HepG2 (cell line): ENCODE results near the gene RPL32. TPM values are rescaled to one million over a fixed set of nuclear protein-coding genes. Genes with fewer than 3 reads are reported as not detected.

ENCODE experiments used
- ATAC-seq: fragments of 200-7000 bp; cut with Tn5 transposase; 3 replicates; pipeline ENCODE4 v1.9.1; 2020; ENCODE audit warnings: mild to moderate bottlenecking, moderate library complexity
- BruUV-seq: library from RNA; stranded (reverse); fragments of 400-500 nt; replicated peaks from 2 replicates; lab custom pipeline; 2021; lab: Mats Ljungman, UMichigan
- CTCF ChIA-PET: fragments of 300-600 bp; formaldehyde crosslinking; extraction: SDS; loops from one replicate; lab custom pipeline; 2021; ENCODE audit warnings: low total read pairs, inconsistent platforms, low intra/inter-chr PET ratio; lab: Yijun Ruan, JAX
- POLR2A ChIA-PET: fragments of 350-600 bp; sonication (Branson Sonifier 250); formaldehyde crosslinking; loops from one replicate; lab custom pipeline; 2020; ENCODE audit warnings: antibody characterized with exemption, inconsistent platforms; lab: Yijun Ruan, JAX
- DNase-seq: peaks from one replicate; pipeline ENCODE4 v3.0.0-alpha.2; 2015; ENCODE audit warnings: low spot score
- FAIRE-seq: peaks from 3 replicates; lab custom pipeline; 2011; peaks lifted over from hg19 to GRCh38; lab: Jason Lieb, UNC
- H2AFZ ChIP-seq: one replicate; pipeline ENCODE4 v1.6.1; 2011; ENCODE audit warnings: low read length, inconsistent platforms
- H3K27ac ChIP-seq: fragments of 300-600 bp; 3 replicates; pipeline ENCODE4 v1.8.0; 2011; ENCODE audit warnings: mixed run types, mild to moderate bottlenecking, mixed read lengths, low read length, inconsistent platforms; ENCODE audit not compliant: insufficient read depth; ENCODE audit errors: extremely low read length
- H3K27me3 ChIP-seq, 2 experiments: fragments of 200-600 bp in 1 of 2; 2 replicates in 1 of 2; 3 replicates in 1 of 2; pipeline versions ENCODE4 v1.6.0 to v1.8.0; 2011; ENCODE audit warnings: low read length in 2 of 2, mild to moderate bottlenecking in 2 of 2, moderate library complexity in 2 of 2, inconsistent platforms in 1 of 2; ENCODE audit not compliant: insufficient read depth in 2 of 2, control insufficient read depth in 1 of 2
- H3K36me3 ChIP-seq, 2 experiments: fragments of 200-600 bp in 1 of 2; replicated peaks in 1 of 2; 2 replicates in 1 of 2; 3 replicates in 1 of 2; pipeline versions ENCODE4 v1.5.1 to v1.8.0; 2011; ENCODE audit warnings: low read length in 2 of 2, inconsistent platforms in 1 of 2; ENCODE audit not compliant: insufficient read depth in 2 of 2, control insufficient read depth in 1 of 2
- H3K4me1 ChIP-seq: 2 replicates; pipeline ENCODE4 v1.5.1; 2012; ENCODE audit warnings: low read length, inconsistent platforms; ENCODE audit not compliant: insufficient read depth
- H3K4me2 ChIP-seq: 2 replicates; pipeline ENCODE4 v1.6.0; 2011; ENCODE audit warnings: low read depth, low read length, inconsistent platforms
- H3K4me3 ChIP-seq, 3 experiments: fragments of 200-600 bp in 1 of 3; sonication (generic), shearing (Covaris generic) in 1 of 3; replicated peaks in 1 of 3; 2 replicates each; pipeline ENCODE4 v1.5.1; 2011 to 2016; ENCODE audit warnings: low read length in 3 of 3, inconsistent platforms in 2 of 3, low read depth in 2 of 3, mild to moderate bottlenecking in 2 of 3, control low read depth in 1 of 3, mixed read lengths in 1 of 3; ENCODE audit not compliant: insufficient read depth in 1 of 3
- H3K79me2 ChIP-seq: one replicate; pipeline ENCODE4 v1.6.1; 2011; ENCODE audit warnings: low read length, inconsistent platforms; ENCODE audit not compliant: insufficient read depth
- H3K9ac ChIP-seq: 2 replicates; pipeline ENCODE4 v1.6.0; 2011; ENCODE audit warnings: mild to moderate bottlenecking, low read depth, low read length, inconsistent platforms; ENCODE audit not compliant: insufficient read depth
- H3K9me3 ChIP-seq: 2 replicates; pipeline ENCODE4 v1.5.1; 2012; ENCODE audit warnings: mild to moderate bottlenecking, low read length
- H4K20me1 ChIP-seq: 2 replicates; pipeline ENCODE4 v1.6.0; 2011; ENCODE audit warnings: inconsistent platforms, mild to moderate bottlenecking, low read length, moderate library complexity; ENCODE audit not compliant: insufficient read depth
- MAFF ChIP-seq: IDR thresholded peaks from 2 replicates; pipeline ENCODE4 v1.6.1; 2011; ENCODE audit warnings: low read depth, low read length, improper control_type of control experiment
- MAFK ChIP-seq, 2 experiments: IDR thresholded peaks in 1 of 2; conservative IDR thresholded peaks in 1 of 2; 2 replicates each; pipeline ENCODE4 v1.6.1; 2011; ENCODE audit warnings: improper control_type of control experiment in 2 of 2, low read length in 2 of 2
- SMC3 ChIP-seq: IDR thresholded peaks from 2 replicates; pipeline ENCODE4 v1.6.1; 2011; ENCODE audit warnings: low read length, improper control_type of control experiment
- STAG1 ChIP-seq: sonication (generic); formaldehyde crosslinking; IDR thresholded peaks from 2 replicates; pipeline ENCODE4 v1.4.0; 2020; ENCODE audit warnings: missing genetic modification reagents
- ZFP36L2 ChIP-seq: sonication (generic); formaldehyde crosslinking; IDR thresholded peaks from 2 replicates; pipeline ENCODE4 v1.4.0; 2020; ENCODE audit warnings: missing genetic modification reagents
- ZNF432 ChIP-seq: sonication (generic); formaldehyde crosslinking; IDR thresholded peaks from 2 replicates; pipeline ENCODE4 v1.5.0; 2020; ENCODE audit warnings: missing genetic modification reagents, mild to moderate bottlenecking, borderline replicate concordance
- ZNF850 ChIP-seq: sonication (generic); formaldehyde crosslinking; conservative IDR thresholded peaks from 2 replicates; pipeline ENCODE4 v1.9.0; 2021; ENCODE audit warnings: mild to moderate bottlenecking, missing genetic modification reagents
- ZSCAN12 ChIP-seq: sonication (generic); formaldehyde crosslinking; IDR thresholded peaks from 2 replicates; pipeline ENCODE4 v1.9.0; 2021; ENCODE audit warnings: mild to moderate bottlenecking, missing genetic modification reagents
- WGBS: methylation state at CpG from one replicate; pipeline ENCODE4 v1.1.6; 2017; ENCODE audit warnings: low lambda C conversion rate; 5-methylcytosine and 5-hydroxymethylcytosine counted together
- in situ Hi-C: cut with HindIII; loops from 2 replicates; pipeline ENCODE4 v1.10.0; 2017; ENCODE audit warnings: low pct_unique_long_range_greater_than_20kb; ENCODE audit not compliant: extremely low pct_ligation_motif_present
- intact Hi-C: fragments of 100-400 bp; cut with micrococcal nuclease; formaldehyde crosslinking; loops from one replicate; pipeline ENCODE4 v1.10.0; 2022; ENCODE audit not compliant: unreplicated experiment
- polyA plus RNA-seq, 8 experiments: library from polyadenylated mRNA; depleted of rRNA in 3 of 8; stranded (reverse) in 7 of 8; unstranded in 1 of 8; fragments of >200 nt; fragmentation: Illumina TruSeq in 4 of 8; extraction: Trizol in 4 of 8; gene quantifications; 2 replicates each; pipeline versions ENCODE4 v1.2.1 to v1.2.3, GENCODE V29; 2011 to 2016; ENCODE audit warnings: low read depth in 4 of 8, missing spikeins in 1 of 8, mixed read lengths in 1 of 8; ENCODE audit not compliant: insufficient read depth in 1 of 8
- total RNA-seq, 5 experiments: library from RNA; depleted of rRNA; stranded (reverse); fragments of >200 nt; fragmentation: Illumina TruSeq; extraction: Trizol; gene quantifications; 2 replicates each; pipeline ENCODE4 v1.2.3, GENCODE V29; 2016; ENCODE audit warnings: low read depth in 1 of 5
- TF ChIP-seq, protein P1 (sequence below): sonication (generic); formaldehyde crosslinking; IDR thresholded peaks from 2 replicates; pipeline ENCODE4 v1.5.0; 2020; ENCODE audit warnings: mild to moderate bottlenecking, low read depth, missing genetic modification reagents, borderline replicate concordance
- TF ChIP-seq, protein P2 (sequence below): sonication (generic); formaldehyde crosslinking; IDR thresholded peaks from 2 replicates; pipeline ENCODE4 v1.5.0; 2020; ENCODE audit warnings: missing genetic modification reagents
- TF ChIP-seq, protein P3 (sequence below): sonication (generic); formaldehyde crosslinking; IDR thresholded peaks from 2 replicates; pipeline ENCODE4 v1.4.0; 2020; ENCODE audit warnings: mild to moderate bottlenecking, missing genetic modification reagents
- TF ChIP-seq, protein P4 (sequence below): sonication (generic); formaldehyde crosslinking; IDR thresholded peaks from 2 replicates; pipeline ENCODE4 v1.5.0; 2020; ENCODE audit warnings: mild to moderate bottlenecking, missing genetic modification reagents
- TF ChIP-seq, protein P5 (sequence below): sonication (generic); formaldehyde crosslinking; IDR thresholded peaks from 2 replicates; pipeline ENCODE4 v1.4.0; 2020; ENCODE audit warnings: missing genetic modification reagents, mild to moderate bottlenecking, borderline replicate concordance

The RPL32 gene
- total and polyA plus RNA-seq, 2 of the 13 experiments (the other 11 are each of a cell fraction or from before 2014, with no cell fraction given): 1,781 to 2,401 TPM

DNA sequence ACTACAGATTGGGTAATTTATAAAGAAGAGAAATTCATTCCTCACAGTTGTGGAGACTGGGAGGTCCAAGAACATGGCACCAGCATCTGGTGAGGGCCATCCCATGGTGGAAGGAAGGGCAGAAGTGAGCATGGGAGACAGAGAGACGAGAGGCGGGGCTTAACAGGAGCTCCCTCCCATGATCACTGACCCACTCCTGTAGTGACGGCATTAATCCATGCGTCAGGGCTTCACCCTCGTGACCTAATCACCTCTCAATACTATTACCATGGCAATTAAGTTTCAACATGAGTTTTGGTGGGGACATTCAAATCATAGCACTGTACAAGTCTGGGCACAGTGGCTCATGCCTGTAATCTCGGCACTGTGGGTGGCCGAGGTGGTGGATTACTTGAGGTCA lies 17.1 kb downstream of the RPL32 start (continued):
- TF ChIP-seq, protein P1, sequence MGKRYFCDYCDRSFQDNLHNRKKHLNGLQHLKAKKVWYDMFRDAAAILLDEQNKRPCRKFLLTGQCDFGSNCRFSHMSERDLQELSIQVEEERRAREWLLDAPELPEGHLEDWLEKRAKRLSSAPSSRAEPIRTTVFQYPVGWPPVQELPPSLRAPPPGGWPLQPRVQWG (CRISPR knock-in tag): no peak
- TF ChIP-seq, protein P2, sequence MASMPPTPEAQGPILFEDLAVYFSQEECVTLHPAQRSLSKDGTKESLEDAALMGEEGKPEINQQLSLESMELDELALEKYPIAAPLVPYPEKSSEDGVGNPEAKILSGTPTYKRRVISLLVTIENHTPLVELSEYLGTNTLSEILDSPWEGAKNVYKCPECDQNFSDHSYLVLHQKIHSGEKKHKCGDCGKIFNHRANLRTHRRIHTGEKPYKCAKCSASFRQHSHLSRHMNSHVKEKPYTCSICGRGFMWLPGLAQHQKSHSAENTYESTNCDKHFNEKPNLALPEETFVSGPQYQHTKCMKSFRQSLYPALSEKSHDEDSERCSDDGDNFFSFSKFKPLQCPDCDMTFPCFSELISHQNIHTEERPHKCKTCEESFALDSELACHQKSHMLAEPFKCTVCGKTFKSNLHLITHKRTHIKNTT (CRISPR knock-in tag): no peak
- TF ChIP-seq, protein P3, sequence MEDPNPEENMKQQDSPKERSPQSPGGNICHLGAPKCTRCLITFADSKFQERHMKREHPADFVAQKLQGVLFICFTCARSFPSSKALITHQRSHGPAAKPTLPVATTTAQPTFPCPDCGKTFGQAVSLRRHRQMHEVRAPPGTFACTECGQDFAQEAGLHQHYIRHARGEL: no peak
- TF ChIP-seq ZFP36L2 (CRISPR knock-in tag) (no peak), ZNF850 (no peak)

DNA sequence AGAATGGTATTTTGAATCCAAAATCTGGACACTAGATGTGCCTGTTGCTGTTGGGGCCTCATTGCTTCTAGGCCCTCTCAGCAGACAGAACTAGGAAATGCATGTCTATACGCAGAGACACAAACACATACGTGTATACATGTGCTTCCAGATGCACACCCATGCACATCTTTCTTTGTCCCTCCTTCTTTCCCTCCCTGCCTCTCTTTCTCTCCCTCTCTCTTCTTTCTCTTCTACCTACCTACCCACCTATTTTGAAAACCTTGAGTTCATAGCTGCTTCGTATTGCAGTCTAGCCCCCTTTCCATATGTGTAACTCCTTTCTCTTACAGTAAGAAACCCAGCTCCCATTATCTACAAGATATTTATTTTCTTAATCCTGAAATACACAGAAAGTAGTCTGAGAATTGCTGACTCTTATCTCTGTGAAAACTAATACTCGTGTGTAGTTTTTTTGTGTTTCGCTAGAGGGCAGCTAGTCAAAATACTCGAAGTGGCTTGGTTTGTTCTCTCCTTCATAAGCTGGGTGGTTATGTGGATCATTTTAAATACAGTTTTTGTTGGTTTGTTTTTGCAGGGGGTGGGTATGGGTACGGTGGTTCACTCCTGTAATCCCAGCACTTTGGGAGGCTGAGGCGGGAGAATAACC lies 18.5 kb downstream of the RPL32 start:
- DNase-seq (peak; percentile 29), ATAC-seq (peak; percentile 57; the same call in 2 of the 3 replicates), FAIRE-seq (peak; percentile 70)
- BruUV-seq: no TSS peak
- Histone ChIP-seq H3K27ac (no peak overlapping the region), H3K4me1 (peaks cover 13% of the 10 kb centered on the region; the same call in 1 of the 2 replicates), H3K4me3 (no peak overlapping the region), H3K9me3 (no peaks in the 10 kb centered on the region), H4K20me1 (no peaks in the 10 kb centered on the region), H2AFZ (no peak overlapping the region), H3K9ac (no peak overlapping the region), H3K27me3 (peaks cover 1 to 24% of the 10 kb centered on the region in 2 experiments; a peak in 3 of 5 replicates), H3K79me2 (no peaks in the 10 kb centered on the region), H3K36me3 (no peaks in the 10 kb centered on the region), H3K4me2 (no peak overlapping the region)
- intact Hi-C loops (loop anchor here (2.0 kb wide), 1 partner anchor 70 kb away; no protein-coding TSS in a partner anchor), in situ Hi-C loops (no loop called here)
- ChIA-PET POLR2A (interaction anchor here (0.6 to 1.4 kb wide), 5 partner anchors 9 to 26 kb away, joined by 3 to 6 read pairs (median 4); partner anchors contain the start of gene RPL32), CTCF (interaction anchor here (1.2 kb wide), 1 partner anchor 69 kb away, joined by 5 read pairs; no protein-coding TSS in a partner anchor)
- 1% methylated on average over 8 of the region's 8 CpGs for WGBS
- TF ChIP-seq, protein P4, sequence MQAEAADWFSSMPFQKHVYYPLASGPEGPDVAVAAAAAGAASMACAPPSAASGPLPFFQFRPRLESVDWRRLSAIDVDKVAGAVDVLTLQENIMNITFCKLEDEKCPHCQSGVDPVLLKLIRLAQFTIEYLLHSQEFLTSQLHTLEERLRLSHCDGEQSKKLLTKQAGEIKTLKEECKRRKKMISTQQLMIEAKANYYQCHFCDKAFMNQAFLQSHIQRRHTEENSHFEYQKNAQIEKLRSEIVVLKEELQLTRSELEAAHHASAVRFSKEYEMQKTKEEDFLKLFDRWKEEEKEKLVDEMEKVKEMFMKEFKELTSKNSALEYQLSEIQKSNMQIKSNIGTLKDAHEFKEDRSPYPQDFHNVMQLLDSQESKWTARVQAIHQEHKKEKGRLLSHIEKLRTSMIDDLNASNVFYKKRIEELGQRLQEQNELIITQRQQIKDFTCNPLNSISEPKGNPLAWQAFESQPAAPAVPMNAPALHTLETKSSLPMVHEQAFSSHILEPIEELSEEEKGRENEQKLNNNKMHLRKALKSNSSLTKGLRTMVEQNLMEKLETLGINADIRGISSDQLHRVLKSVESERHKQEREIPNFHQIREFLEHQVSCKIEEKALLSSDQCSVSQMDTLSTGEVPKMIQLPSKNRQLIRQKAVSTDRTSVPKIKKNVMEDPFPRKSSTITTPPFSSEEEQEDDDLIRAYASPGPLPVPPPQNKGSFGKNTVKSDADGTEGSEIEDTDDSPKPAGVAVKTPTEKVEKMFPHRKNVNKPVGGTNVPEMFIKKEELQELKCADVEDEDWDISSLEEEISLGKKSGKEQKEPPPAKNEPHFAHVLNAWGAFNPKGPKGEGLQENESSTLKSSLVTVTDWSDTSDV (CRISPR knock-in tag): no peak
- TF ChIP-seq SMC3 (no peak), ZSCAN12 (CRISPR knock-in tag) (no peak), ZNF432 (CRISPR knock-in tag) (no peak), MAFF (peak; percentile 57; the same call in 1 of the 2 replicates), MAFK (conservative IDR thresholded peaks at IDR 0.05 in 1 of 2, IDR thresholded peaks at IDR 0.05 in 1 of 2; ENCODE audit: low read length in 2 of 2) (peak; percentile 60 to 70), STAG1 (peak; percentile 13; the same call in 1 of the 2 replicates)
- TF ChIP-seq, protein P5, sequence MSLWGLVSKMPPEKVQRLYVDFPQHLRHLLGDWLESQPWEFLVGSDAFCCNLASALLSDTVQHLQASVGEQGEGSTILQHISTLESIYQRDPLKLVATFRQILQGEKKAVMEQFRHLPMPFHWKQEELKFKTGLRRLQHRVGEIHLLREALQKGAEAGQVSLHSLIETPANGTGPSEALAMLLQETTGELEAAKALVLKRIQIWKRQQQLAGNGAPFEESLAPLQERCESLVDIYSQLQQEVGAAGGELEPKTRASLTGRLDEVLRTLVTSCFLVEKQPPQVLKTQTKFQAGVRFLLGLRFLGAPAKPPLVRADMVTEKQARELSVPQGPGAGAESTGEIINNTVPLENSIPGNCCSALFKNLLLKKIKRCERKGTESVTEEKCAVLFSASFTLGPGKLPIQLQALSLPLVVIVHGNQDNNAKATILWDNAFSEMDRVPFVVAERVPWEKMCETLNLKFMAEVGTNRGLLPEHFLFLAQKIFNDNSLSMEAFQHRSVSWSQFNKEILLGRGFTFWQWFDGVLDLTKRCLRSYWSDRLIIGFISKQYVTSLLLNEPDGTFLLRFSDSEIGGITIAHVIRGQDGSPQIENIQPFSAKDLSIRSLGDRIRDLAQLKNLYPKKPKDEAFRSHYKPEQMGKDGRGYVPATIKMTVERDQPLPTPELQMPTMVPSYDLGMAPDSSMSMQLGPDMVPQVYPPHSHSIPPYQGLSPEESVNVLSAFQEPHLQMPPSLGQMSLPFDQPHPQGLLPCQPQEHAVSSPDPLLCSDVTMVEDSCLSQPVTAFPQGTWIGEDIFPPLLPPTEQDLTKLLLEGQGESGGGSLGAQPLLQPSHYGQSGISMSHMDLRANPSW (CRISPR knock-in tag): no peak
